Loucy (cell line): ENCODE results near the gene CENPU.

Experiments used
- CTCF ChIP-seq: fragments of 200-600 bp; sonication (generic); conservative IDR thresholded peaks from 2 replicates; pipeline ENCODE4 v1.5.1; 2014; ENCODE audit warnings: mild to moderate bottlenecking, antibody characterized with exemption, low read length
- EZH2phosphoT487 ChIP-seq: fragments of 200-600 bp; IDR thresholded peaks from 2 replicates; pipeline ENCODE4 v1.6.1; 2018; ENCODE audit warnings: antibody characterized with exemption, mild to moderate bottlenecking, moderate library complexity, borderline replicate concordance

- TF ChIP-seq CTCF (no peak), EZH2phosphoT487 (no peak)
Measured at GRCh38 chr4:184705692-184706091, 28.2 kb downstream of the CENPU start.
